LNCAP (cell line): ENCODE data around the gene C6orf47.

Source experiments
- TF ChIP-seq, protein P1 (sequence below): fragments of 450-650 bp; IDR thresholded peaks from 2 replicates; pipeline ENCODE4 v1.5.1; 2017; ENCODE audit warnings: mild to moderate bottlenecking

The C6orf47 gene

DNA sequence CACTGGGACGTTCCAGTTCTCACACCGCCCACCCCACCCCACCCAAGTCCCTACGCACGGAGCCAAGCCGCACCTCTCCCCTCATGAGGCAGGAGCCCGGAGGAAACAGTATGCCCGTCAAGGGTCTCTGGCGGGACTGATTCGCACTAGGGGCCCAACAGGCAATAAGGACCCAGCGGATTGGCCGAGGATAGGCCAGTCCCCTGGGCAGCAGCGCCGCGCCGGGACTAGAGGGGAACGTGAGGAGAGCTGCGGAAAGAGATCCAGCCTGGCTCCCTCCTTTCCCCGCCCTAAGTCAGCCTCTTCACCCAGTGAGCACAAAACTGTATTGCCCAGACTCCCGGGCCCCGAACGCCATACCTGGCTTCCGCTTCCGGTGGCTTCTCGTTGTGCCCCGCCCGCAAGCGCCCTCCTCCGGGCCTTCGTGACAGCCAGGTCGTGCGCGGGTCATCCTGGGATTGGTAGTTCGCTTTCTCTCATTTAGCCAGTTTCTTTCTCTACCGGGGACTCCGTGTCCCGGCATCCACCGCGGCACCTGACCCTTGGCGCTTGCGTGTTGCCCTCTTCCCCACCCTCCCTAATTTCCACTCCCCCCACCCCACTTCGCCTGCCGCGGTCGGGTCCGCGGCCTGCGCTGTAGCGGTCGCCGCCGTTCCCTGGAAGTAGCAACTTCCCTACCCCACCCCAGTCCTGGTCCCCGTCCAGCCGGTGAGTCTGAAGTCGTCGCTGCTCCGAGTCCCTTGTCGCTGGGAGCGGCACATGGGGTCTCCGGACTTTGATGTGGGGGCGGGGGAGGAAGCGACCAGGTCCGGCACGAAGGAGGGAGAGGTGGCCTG is 5.1 kb upstream of the C6orf47 start, which contains the start of gene CSNK2B:
Gene CSNK2B, plus strand, starts transcription at position 580 of the 836 bp plus-strand sequence. CDS start 752 bp downstream, outside the sequence.
- TF ChIP-seq, protein P1, sequence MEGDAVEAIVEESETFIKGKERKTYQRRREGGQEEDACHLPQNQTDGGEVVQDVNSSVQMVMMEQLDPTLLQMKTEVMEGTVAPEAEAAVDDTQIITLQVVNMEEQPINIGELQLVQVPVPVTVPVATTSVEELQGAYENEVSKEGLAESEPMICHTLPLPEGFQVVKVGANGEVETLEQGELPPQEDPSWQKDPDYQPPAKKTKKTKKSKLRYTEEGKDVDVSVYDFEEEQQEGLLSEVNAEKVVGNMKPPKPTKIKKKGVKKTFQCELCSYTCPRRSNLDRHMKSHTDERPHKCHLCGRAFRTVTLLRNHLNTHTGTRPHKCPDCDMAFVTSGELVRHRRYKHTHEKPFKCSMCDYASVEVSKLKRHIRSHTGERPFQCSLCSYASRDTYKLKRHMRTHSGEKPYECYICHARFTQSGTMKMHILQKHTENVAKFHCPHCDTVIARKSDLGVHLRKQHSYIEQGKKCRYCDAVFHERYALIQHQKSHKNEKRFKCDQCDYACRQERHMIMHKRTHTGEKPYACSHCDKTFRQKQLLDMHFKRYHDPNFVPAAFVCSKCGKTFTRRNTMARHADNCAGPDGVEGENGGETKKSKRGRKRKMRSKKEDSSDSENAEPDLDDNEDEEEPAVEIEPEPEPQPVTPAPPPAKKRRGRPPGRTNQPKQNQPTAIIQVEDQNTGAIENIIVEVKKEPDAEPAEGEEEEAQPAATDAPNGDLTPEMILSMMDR: no peak

DNA sequence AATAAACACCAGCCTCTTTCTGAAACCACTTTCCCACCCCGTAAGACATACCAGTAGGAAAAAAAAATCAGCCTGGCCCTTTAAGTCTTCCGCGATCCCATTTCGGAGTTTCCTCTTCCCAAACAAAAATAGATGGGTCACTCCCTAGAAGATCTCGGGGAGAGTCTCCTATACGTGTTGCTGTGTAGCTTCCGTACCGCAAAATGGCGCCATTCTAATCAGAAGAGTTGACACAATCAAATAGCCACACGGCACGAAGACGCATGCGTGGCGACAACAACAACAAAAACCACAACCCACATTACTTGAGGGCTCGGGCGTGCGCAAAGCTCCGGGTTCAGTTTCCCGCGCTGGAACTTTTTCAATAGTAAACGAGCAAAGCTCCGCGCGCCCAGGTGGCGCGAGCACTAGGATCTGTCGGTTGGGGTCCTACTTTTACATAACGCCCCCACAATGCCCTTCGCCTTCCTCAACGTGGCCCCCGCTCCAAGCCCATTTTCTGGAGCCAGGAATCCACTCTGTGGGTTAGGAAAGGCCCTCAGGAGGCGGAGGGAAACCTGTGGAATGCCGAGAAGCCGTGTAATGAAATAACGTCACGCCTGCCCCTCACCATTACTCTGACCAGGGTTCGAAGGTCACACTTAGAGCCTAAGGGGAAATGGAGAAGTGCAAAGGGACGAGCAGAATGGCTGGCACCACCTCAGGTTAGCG is 4.4 kb upstream of the C6orf47 start, which contains the start of gene GPANK1:
Gene GPANK1, minus strand, starts transcription at position 208 of the 711 bp plus-strand sequence. CDS start 519 bp downstream, outside the sequence.
- TF ChIP-seq, protein P1: no peak

DNA sequence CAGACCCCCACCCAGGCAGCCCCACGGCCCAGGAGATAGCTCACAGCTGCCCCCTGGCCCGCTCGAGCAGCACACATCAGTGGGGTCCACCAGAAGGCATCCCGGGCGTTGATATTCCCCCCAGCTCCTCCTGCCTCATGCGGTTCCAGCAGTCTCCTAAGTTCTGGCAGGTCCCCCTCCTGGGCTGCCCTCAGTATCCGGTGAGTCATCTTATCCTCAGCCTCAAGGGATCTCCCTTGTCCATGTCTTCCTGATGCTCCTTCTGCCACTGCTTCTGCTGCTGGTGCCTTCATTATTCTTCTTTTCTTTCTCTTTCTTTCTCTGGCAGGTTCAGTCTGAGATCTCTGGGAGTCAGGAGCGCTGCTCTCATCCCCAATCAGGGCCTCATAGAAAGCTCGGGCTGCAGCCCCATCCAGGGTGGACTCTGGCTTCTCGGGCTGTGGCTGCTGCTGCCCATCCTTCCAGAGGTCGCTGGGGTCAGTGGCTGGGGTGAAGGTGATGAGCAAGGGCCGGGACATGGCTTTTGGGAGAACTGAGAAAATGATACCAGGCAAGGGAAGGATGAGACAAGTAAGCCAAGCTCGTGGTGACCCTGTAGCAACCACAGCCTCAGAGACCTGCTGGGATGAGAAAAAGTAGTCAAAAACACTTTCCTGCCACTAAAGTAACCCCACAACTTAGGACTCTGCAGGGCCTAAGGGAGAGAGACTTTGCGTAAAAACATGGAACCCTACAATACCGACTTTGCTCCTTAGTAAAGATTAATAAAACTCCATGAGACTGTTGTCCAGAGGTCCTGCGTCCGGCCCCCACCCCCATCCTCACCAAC is 3.6 kb upstream of the C6orf47 start:
- TF ChIP-seq, protein P1: no peak

DNA sequence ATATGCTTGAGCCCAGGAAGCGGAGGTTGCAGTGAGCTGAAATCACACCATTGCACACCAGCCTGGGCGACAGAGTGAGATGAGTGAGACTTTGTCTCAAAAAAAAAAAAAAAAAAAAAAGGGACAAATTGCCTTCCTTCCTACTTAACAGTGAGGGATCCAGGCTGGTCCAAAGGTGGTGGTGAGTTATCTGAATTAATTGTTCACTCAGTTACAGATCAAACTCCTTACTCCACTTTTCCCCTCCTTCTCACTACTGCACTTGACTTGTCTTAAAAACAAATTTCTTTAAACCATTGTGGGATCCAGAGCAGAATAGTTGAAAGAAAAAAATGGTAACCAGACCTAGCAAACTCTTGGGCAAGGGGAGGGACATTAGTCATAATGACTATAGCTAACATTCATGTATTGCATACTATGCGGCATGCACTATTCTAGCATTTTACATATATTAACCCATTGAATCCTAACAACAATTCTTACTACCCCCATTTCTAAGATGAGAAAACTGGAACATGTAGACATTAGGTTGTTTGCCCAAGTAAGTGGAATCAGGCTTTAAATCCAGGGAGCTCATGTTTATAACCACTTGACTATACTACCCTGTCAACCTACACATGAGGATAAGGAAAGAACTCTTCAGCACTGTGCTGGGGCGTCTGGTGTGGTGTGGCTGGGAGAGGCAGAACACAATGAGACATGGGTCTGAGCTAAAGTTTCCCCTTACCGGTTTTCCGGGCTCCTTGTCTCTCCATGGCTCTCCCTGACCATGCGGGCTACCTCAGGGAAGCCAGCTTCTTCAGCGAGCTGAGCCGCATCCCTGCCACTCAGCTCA is 2.8 kb upstream of the C6orf47 start:
- TF ChIP-seq, protein P1: no peak

DNA sequence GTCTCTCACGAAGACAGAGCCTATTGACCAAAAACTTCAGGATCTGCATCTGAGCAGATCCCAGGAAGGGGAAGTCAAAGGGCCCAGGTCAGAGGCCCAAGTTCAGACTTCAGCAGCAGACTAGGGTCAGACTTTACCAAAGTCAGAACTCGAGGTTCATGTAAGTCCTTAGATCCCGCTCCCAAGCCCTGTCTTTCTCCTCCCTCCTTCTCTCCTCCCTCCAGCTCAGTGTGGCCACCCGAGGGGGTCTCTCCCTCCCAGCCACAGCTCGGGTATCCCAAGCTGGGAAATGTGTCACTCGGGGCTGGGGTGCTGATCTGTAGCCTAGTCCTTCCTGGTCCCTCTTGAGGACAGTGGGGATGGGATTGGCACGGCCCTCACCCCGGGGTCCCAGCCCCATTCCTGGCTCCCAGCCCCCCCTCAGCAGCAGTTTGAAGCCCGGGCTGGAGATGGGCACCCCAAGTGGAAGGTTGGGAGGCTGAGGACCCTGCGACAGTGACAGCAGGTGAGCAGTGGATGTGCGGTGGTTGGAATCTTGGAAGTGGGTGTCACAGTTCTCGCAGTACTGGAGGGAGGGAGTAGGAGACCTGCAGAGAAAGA is 1.6 kb upstream of the C6orf47 start:
- TF ChIP-seq, protein P1: no peak

DNA sequence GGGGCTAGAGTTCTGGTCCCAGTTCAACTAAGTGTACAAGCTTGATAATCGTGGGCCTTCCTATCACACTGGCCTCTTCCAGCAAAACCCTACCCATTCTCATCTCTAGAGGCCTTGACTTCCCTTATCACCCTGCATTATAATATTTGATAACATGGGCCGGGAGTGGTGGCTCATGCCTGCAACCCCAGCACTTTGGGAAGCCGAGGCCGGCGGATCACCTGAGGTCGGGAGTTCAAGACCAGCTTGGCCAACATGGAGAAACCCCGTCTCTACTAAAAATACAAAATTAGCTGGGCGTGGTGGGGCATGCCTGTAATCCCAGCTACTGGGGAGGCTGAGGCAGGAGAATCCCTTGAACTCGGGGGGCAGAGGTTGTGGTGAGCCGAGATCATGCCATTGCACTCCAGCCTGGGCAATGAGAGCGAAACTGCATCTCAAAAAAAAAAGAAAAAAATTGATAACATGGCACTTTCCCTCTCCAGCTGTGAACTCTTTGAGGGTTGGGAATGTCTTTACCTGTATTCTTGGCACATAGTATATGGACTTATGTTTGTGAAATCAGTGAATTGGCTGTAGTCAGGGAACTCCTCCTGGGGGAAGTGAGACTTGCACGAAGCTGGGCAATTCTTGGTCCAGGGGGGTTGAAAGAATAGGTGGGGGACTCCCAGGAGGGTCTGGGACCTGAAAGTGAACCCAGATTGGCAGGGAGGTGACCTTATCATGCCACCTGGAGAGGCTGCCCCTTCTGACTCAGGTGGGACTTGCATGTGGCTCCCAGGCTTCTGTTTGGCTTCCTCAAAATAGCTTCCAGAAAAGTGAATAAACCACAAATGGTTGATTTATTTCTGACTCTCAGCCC is 915 bp upstream of the C6orf47 start:
- TF ChIP-seq, protein P1: no peak
